ENCODE data around the gene SARM1.

The SARM1 gene

DNA sequence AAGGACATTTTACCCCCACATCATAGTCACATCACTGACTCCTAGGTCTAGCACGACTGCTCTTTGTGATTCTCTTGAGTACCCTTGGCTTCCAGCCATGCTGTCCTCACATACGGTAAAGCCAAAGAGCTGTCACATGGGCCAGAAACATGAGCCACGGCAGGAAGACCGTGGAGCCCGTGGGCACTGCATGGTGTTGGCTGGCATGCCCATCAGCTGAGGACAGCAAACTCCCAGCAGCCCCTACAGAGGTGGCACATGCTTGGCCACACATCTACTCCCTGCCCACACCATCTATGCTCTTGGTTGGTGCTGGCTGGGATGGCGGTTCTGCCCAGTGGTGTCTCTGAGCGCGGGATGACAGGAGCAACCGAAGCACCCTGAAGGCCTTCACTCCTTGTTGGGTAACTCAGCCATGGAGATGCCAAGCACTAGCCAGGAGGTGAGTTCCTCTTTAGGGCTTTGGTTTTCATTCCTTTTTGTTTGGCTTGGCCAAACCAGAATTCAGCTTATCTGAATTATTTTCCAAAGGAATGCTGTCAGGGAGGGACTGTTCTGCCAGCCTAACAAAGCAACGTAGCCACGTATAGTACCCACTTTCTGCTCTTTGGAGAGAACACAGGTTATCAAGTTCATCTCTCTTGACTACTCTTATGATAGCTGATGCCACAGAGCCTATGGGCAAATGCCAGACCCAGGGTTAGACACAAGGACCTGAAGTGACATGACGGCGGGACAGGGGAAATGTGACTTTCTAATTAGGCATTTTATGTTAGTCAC is 25.9 kb upstream of the SARM1 start:
- DNase-seq (ENCODE audit: low spot score): no peak
- TF ChIP-seq, protein P1, sequence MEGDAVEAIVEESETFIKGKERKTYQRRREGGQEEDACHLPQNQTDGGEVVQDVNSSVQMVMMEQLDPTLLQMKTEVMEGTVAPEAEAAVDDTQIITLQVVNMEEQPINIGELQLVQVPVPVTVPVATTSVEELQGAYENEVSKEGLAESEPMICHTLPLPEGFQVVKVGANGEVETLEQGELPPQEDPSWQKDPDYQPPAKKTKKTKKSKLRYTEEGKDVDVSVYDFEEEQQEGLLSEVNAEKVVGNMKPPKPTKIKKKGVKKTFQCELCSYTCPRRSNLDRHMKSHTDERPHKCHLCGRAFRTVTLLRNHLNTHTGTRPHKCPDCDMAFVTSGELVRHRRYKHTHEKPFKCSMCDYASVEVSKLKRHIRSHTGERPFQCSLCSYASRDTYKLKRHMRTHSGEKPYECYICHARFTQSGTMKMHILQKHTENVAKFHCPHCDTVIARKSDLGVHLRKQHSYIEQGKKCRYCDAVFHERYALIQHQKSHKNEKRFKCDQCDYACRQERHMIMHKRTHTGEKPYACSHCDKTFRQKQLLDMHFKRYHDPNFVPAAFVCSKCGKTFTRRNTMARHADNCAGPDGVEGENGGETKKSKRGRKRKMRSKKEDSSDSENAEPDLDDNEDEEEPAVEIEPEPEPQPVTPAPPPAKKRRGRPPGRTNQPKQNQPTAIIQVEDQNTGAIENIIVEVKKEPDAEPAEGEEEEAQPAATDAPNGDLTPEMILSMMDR (IDR thresholded peaks at IDR 0.05; ENCODE audit: extremely low read depth, insufficient read depth, missing control alignments): no peak
- in situ Hi-C loops (cut with MboI; ENCODE audit: low pct_unique_long_range_greater_than_20kb, low sequenced_read_pairs, unreplicated experiment): no loop called here

DNA sequence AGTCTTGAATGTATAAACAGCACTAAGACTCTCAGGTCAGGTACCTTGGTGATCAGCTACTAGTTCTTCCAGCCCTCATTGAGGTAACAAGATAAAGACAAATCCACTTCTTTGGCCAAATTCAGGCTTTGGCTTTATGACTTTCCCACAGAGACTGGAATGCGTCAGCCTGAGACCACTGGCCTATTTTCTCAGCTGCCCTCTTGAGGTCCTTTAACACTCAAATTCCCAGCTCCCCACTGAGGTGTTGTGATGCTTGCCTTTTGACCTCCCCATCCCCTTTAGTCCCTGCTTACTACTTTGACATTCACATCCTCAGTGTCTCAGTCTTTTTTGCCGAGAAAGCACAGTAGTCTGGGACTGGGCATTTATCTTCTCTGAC is 25.3 kb upstream of the SARM1 start:
- DNase-seq (ENCODE audit: low spot score): no peak

DNA sequence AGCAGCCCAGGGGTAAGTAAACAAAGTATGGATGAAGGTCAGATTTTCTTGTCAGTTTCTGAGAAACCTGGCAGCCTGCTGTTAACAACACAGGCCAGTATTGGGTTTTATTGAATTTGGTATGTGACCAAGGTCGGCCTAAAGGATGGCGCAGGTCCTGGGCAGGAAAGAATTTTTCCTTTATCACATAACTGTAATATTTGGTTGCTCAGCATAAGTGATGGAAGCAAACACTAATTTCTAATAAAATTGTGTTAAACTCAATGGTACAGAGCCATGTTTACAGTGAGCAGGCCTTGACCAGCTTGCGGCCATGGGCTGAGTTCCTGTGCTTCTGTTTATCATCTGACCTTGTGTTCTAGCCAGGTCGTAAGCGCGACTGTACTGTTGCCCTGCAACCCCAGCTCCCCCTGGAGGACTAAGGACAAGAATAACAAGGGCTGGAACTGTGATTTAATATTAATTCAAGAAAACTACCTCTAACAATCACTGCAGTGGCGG is 24.7 kb upstream of the SARM1 start:
- in situ Hi-C loops (cut with MboI; ENCODE audit: low pct_unique_long_range_greater_than_20kb, low sequenced_read_pairs, unreplicated experiment): no loop called here
- no peak for DNase-seq (ENCODE audit: low spot score)
- TF ChIP-seq, protein P1 (IDR thresholded peaks at IDR 0.05; ENCODE audit: extremely low read depth, insufficient read depth, missing control alignments): peak; percentile 38

More for the DNA sequence above, 25.3 kb upstream of the SARM1 start:
- in situ Hi-C loops (cut with MboI; ENCODE audit: low pct_unique_long_range_greater_than_20kb, low sequenced_read_pairs, unreplicated experiment): no loop called here
- TF ChIP-seq, protein P1 (IDR thresholded peaks at IDR 0.05; ENCODE audit: extremely low read depth, insufficient read depth, missing control alignments): no peak

DNA sequence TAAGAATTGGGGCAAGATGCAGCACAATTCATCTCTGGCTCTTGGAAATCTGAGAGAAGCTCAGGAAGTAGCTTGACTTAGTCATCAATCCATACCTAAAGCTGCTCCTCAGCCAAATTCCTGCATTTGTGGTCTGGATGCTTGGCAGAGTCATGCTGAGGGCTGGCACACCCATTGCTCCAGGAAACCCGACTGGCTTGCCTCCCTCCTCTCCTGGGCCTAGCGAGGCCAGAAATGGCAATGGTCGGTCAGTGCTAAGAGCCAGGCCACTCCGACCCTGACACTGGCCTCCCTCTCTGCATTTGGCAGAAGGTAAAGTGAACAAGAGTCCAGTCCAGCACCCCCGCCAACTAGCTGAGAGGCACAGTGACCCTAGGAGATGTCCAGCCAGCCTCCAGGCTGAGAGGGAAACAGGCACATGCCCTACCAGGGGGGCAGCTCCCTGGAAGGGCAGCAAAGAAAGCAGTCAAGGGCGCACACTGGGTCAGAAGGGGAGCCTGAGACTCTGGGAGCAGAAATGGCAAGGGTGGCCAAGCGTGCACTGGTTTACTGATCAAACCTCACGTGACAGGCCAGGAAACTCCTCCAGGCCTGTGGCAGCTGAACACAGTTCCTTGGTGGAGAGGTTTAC is 24.1 kb upstream of the SARM1 start:
- TF ChIP-seq, protein P1 (IDR thresholded peaks at IDR 0.05; ENCODE audit: extremely low read depth, insufficient read depth, missing control alignments): no peak
- DNase-seq (ENCODE audit: low spot score): no peak
- in situ Hi-C loops (cut with MboI; ENCODE audit: low pct_unique_long_range_greater_than_20kb, low sequenced_read_pairs, unreplicated experiment): no loop called here

DNA sequence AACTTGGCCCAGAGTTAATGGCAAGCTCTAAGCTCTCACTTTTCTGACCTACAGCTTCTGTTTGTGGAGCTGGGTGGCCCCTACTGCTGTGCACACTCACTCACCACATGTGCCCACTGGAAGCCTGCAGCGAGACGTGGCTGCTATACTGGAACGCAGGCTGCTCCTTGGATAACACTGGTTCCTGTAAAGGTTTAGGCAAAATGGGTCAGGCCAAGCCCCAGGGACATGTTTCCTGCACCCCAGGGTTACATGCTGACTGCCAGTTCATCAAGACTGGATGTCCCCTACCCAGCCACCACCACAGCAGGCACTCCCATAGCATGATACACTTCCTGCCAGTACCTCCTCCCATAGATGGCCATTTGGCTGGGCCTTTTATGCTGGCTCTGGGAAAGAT is 22.5 kb upstream of the SARM1 start:
- in situ Hi-C loops (cut with MboI; ENCODE audit: low pct_unique_long_range_greater_than_20kb, low sequenced_read_pairs, unreplicated experiment): no loop called here
- no peak for DNase-seq (ENCODE audit: low spot score)
- TF ChIP-seq, protein P1 (IDR thresholded peaks at IDR 0.05; ENCODE audit: extremely low read depth, insufficient read depth, missing control alignments): no peak

DNA sequence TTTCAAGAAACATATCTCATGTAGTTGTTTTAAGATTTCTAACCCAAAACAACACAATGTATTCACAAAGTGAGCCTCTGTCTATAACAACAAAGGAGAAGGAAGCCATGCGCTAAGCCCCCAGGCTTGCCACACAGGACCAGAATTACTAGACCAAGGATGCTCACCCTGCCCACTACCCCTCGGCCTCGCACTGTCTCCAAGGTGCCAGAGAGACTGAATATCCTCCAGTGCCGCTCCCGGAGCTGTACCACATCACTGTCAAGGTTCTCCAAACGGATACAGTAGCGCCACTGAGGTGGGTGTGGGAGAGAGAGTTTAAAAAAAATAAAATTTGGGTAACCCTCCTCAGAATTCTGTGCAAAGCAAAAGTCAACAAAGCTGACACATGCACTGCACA is 21.2 kb upstream of the SARM1 start:
- TF ChIP-seq, protein P1 (IDR thresholded peaks at IDR 0.05; ENCODE audit: extremely low read depth, insufficient read depth, missing control alignments): no peak
- in situ Hi-C loops (cut with MboI; ENCODE audit: low pct_unique_long_range_greater_than_20kb, low sequenced_read_pairs, unreplicated experiment): no loop called here
- DNase-seq (ENCODE audit: low spot score): no peak

All from GM13977 (cell line).